H1 (cell line): ENCODE results near the gene DOCK3. TPM values are rescaled to one million over a fixed set of nuclear protein-coding genes. Genes with fewer than 3 reads are reported as not detected.
"Not testable (repeated sequence)": the region's sequence is repeated elsewhere in the genome, so short reads cannot be mapped to it uniquely, and the experiment has no call there.

Experiments used
- CTCF ChIA-PET: fragments of 300-600 bp; sonication (Branson Sonifier 250); formaldehyde crosslinking; loops from one replicate; lab custom pipeline; 2021; ENCODE audit not compliant: partially characterized antibody; lab: Charles Lee
- POLR2A ChIA-PET: fragments of 300-600 bp; sonication (Branson Sonifier 250); formaldehyde crosslinking; loops from one replicate; lab custom pipeline; 2021; ENCODE audit warnings: inconsistent platforms; ENCODE audit not compliant: partially characterized antibody; lab: Charles Lee
- DNase-seq, 2 experiments: peaks; one replicate each; pipeline versions ENCODE4 v3.0.0 to v3.0.0-alpha.2; 2010 to 2022; ENCODE audit warnings: low spot score in 2 of 2, low read depth in 1 of 2, mixed read lengths in 1 of 2
- FAIRE-seq: peaks from 2 replicates; lab custom pipeline; 2011; peaks lifted over from hg19 to GRCh38; lab: Jason Lieb, UNC
- H2AFZ ChIP-seq: 2 replicates; pipeline ENCODE4 v1.8.1; 2012; ENCODE audit warnings: low read length, inconsistent platforms
- H2AK5ac ChIP-seq: 2 replicates; pipeline ENCODE4 v1.6.1; 2013; ENCODE audit warnings: low read depth, low read length
- H2BK120ac ChIP-seq: replicated peaks from 2 replicates; pipeline ENCODE3; 2013; ENCODE audit warnings: low read depth, low read length, inconsistent platforms
- H2BK12ac ChIP-seq: 2 replicates; pipeline ENCODE4 v1.6.1; 2013; ENCODE audit warnings: low read depth, low read length
- H2BK15ac ChIP-seq: 2 replicates; pipeline ENCODE4 v1.6.1; 2013; ENCODE audit warnings: low read length
- H2BK20ac ChIP-seq: 2 replicates; pipeline ENCODE4 v1.6.1; 2013; ENCODE audit warnings: low read length
- H2BK5ac ChIP-seq: 2 replicates; pipeline ENCODE4 v1.6.1; 2013; ENCODE audit warnings: low read depth, low read length
- H3K14ac ChIP-seq: 2 replicates; pipeline ENCODE4 v1.6.1; 2013; ENCODE audit warnings: inconsistent platforms; ENCODE audit not compliant: insufficient read length
- H3K18ac ChIP-seq: 2 replicates; pipeline ENCODE4 v1.6.1; 2013; ENCODE audit warnings: low read length; ENCODE audit errors: extremely low read depth
- H3K23ac ChIP-seq: 2 replicates; pipeline ENCODE4 v1.6.1; 2013; ENCODE audit warnings: inconsistent platforms; ENCODE audit not compliant: insufficient read length
- H3K23me2 ChIP-seq: 2 replicates; pipeline ENCODE4 v1.6.1; 2013; ENCODE audit warnings: low read depth, low read length
- H3K27ac ChIP-seq: 2 replicates; pipeline ENCODE4 v1.6.1; 2011; ENCODE audit warnings: low read depth, low read length, inconsistent platforms
- H3K27me3 ChIP-seq, 4 experiments: replicated peaks in 1 of 4; 1 replicate in 1 of 4; 2 replicates in 3 of 4; pipeline versions ENCODE4 v1.6.1 to v1.8.1; 2011 to 2013; ENCODE audit warnings: low read length in 3 of 4, mild to moderate bottlenecking in 3 of 4, inconsistent platforms in 2 of 4, mixed read lengths in 2 of 4, moderate library complexity in 1 of 4; ENCODE audit not compliant: control insufficient read depth in 3 of 4, insufficient read depth in 3 of 4; ENCODE audit errors: extremely low read depth in 1 of 4
- H3K36me3 ChIP-seq, 4 experiments: 2 replicates each; pipeline versions ENCODE4 v1.6.1 to v1.8.1; 2011 to 2013; ENCODE audit warnings: mild to moderate bottlenecking in 4 of 4, low read length in 3 of 4, moderate library complexity in 2 of 4, control low read depth in 1 of 4, inconsistent platforms in 1 of 4; ENCODE audit not compliant: insufficient read depth in 4 of 4, control insufficient read depth in 2 of 4
- H3K4ac ChIP-seq: replicated peaks from 2 replicates; pipeline ENCODE3; 2013; ENCODE audit warnings: low read length, low read depth, mixed read lengths, inconsistent platforms; ENCODE audit not compliant: insufficient read length
- H3K4me1 ChIP-seq, 4 experiments: replicated peaks in 1 of 4; 1 replicate in 1 of 4; 2 replicates in 3 of 4; pipeline versions ENCODE4 v1.6.1 to v1.8.1; 2011 to 2013; ENCODE audit warnings: low read length in 3 of 4, inconsistent platforms in 2 of 4, mixed read lengths in 1 of 4; ENCODE audit not compliant: insufficient read depth in 4 of 4, control insufficient read depth in 3 of 4
- H3K4me2 ChIP-seq, 2 experiments: 2 replicates each; pipeline versions ENCODE4 v1.6.1 to v1.8.1; 2011 to 2013; ENCODE audit warnings: low read depth in 2 of 2, low read length in 2 of 2, control low read depth in 1 of 2, inconsistent platforms in 1 of 2, mild to moderate bottlenecking in 1 of 2; ENCODE audit not compliant: insufficient read depth in 1 of 2
- H3K4me3 ChIP-seq, 4 experiments: fragments of 200-600, 300-600 bp in 1 of 4; sonication (generic), shearing (Covaris generic), sonication (Bioruptor Twin) in 1 of 4; 2 replicates each; pipeline versions ENCODE4 v1.5.1 to v1.8.1; 2011 to 2016; ENCODE audit warnings: low read length in 4 of 4, low read depth in 3 of 4, control low read depth in 2 of 4, inconsistent platforms in 2 of 4, mild to moderate bottlenecking in 2 of 4, mixed read lengths in 1 of 4, moderate library complexity in 1 of 4; ENCODE audit not compliant: insufficient read depth in 2 of 4; ENCODE audit errors: extremely low read depth in 1 of 4
- H3K56ac ChIP-seq: replicated peaks from 2 replicates; pipeline ENCODE3; 2013; ENCODE audit warnings: low read depth, mild to moderate bottlenecking, mixed read lengths, low read length, inconsistent platforms; ENCODE audit not compliant: insufficient read length
- H3K79me1 ChIP-seq: 2 replicates; pipeline ENCODE4 v1.6.1; 2013; ENCODE audit warnings: low read depth, low read length, control low read depth
- H3K79me2 ChIP-seq, 2 experiments: 2 replicates each; pipeline versions ENCODE4 v1.6.1 to v1.8.1; 2012 to 2013; ENCODE audit warnings: low read length in 2 of 2, mild to moderate bottlenecking in 2 of 2, inconsistent platforms in 1 of 2; ENCODE audit not compliant: insufficient read depth in 2 of 2, control insufficient read depth in 1 of 2
- H3K9ac ChIP-seq, 4 experiments: replicated peaks in 1 of 4; 1 replicate in 1 of 4; 2 replicates in 3 of 4; pipeline versions ENCODE4 v1.6.1 to v1.8.1; 2011 to 2013; ENCODE audit warnings: low read depth in 3 of 4, low read length in 3 of 4, control low read depth in 2 of 4, mild to moderate bottlenecking in 2 of 4, moderate library complexity in 2 of 4, inconsistent platforms in 1 of 4; ENCODE audit errors: extremely low read depth in 1 of 4
- H3K9me3 ChIP-seq, 2 experiments: 2 replicates each; pipeline versions ENCODE4 v1.6.1 to v1.8.1; 2012 to 2013; ENCODE audit warnings: mild to moderate bottlenecking in 2 of 2, moderate library complexity in 2 of 2, control low read depth in 1 of 2, inconsistent platforms in 1 of 2, low read depth in 1 of 2, low read length in 1 of 2, mixed read lengths in 1 of 2; ENCODE audit not compliant: insufficient read depth in 2 of 2
- H4K20me1 ChIP-seq, 2 experiments: replicated peaks in 1 of 2; 2 replicates each; pipeline versions ENCODE3 to v1.8.1; 2011 to 2013; ENCODE audit warnings: inconsistent platforms in 2 of 2, low read length in 2 of 2, mild to moderate bottlenecking in 1 of 2; ENCODE audit not compliant: insufficient read depth in 2 of 2, control insufficient read depth in 1 of 2
- H4K5ac ChIP-seq: 2 replicates; pipeline ENCODE4 v1.6.1; 2013; ENCODE audit warnings: low read length, low read depth, mixed read lengths, inconsistent platforms; ENCODE audit not compliant: insufficient read length
- H4K8ac ChIP-seq: 2 replicates; pipeline ENCODE4 v1.8.0; 2013; ENCODE audit warnings: mild to moderate bottlenecking, moderate library complexity, low read length, inconsistent platforms; ENCODE audit not compliant: insufficient read depth; ENCODE audit errors: extremely low read depth
- H4K91ac ChIP-seq: replicated peaks from 2 replicates; pipeline ENCODE3; 2013; ENCODE audit warnings: low read length, mixed read lengths, inconsistent platforms; ENCODE audit not compliant: insufficient read length
- SP1 ChIP-seq: IDR thresholded peaks from 2 replicates; pipeline ENCODE4 v1.6.1; 2011; ENCODE audit warnings: low read depth, low read length
- TCF12 ChIP-seq: IDR thresholded peaks from 2 replicates; pipeline ENCODE4 v1.6.1; 2011; ENCODE audit warnings: low read depth, mild to moderate bottlenecking, low read length
- WGBS, 2 experiments: shearing (Covaris generic) in 1 of 2; methylation state at CpG; one replicate each; pipeline versions ENCODE4 v1.1.6 to v1.1.7; 2013 to 2015; ENCODE audit warnings: low lambda C conversion rate in 2 of 2, mixed read lengths in 2 of 2, inconsistent platforms in 1 of 2, low coverage in 1 of 2, missing lambda C conversion rate in 1 of 2; ENCODE audit not compliant: insufficient replicate concordance in 2 of 2, insufficient coverage in 1 of 2, insufficient read length in 1 of 2; ENCODE audit errors: extremely low coverage in 1 of 2, missing lambda C conversion rate in 1 of 2; 5-methylcytosine and 5-hydroxymethylcytosine counted together
- polyA plus RNA-seq, 7 experiments: library from polyadenylated mRNA; depleted of rRNA in 3 of 7; stranded (reverse) in 5 of 7; unstranded in 2 of 7; fragments of >200 nt in 5 of 7; fragments of 200-250 nt in 2 of 7; gene quantifications; 1 replicate in 5 of 7; 2 replicates in 1 of 7; 4 replicates in 1 of 7; pipeline versions ENCODE4 v1.2.1 to v1.2.3, GENCODE V29; 2011 to 2013; ENCODE audit warnings: missing spikeins in 2 of 7, mixed read lengths in 2 of 7
- total RNA-seq: library from RNA; stranded (reverse); fragmentation: NEBNext Ultra II Directional; extraction: Animal tissue kit (Norgen Biotek cat#: 25700); gene quantifications from 2 replicates; pipeline ENCODE4 v1.2.1, GENCODE V29; 2021
- TF ChIP-seq, protein P1 (sequence below): IDR thresholded peaks from 2 replicates; pipeline ENCODE4 v1.6.1; 2011; ENCODE audit warnings: low read depth, mild to moderate bottlenecking, low read length; ENCODE audit not compliant: insufficient read depth
- TF ChIP-seq, protein P2 (sequence below): IDR thresholded peaks from 2 replicates; pipeline ENCODE4 v1.6.1; 2012; ENCODE audit warnings: inconsistent platforms

DOCK3 gene
- total and polyA plus RNA-seq, 2 of the 8 experiments (the other 6 are each of a cell fraction or from before 2014, with no cell fraction given) = 2.7 to 5.0 TPM

DNA sequence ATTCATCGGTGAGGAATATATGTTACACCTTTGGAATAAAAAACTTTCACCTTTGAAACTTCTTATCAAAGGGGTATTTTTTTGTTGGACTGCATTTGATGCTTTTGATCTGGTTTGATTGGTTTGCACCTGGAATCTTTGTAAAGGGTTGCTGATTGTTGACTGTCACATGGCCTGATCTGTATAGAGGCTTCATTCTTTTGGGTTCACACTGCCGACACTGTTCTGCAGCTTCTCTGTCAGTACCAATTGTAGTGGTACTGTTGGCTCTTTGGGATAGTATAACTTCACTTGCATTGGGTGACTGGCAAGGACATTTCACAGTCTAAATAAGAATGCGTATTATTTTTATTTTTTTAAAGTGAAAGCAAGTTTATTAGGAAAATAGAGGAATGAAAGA, 155.7 kb downstream of the DOCK3 start (continued):
- TF ChIP-seq, protein P1, sequence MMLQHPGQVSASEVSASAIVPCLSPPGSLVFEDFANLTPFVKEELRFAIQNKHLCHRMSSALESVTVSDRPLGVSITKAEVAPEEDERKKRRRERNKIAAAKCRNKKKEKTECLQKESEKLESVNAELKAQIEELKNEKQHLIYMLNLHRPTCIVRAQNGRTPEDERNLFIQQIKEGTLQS = no peak
- TF ChIP-seq TCF12 (no peak), SP1 (no peak)
- TF ChIP-seq, protein P2, sequence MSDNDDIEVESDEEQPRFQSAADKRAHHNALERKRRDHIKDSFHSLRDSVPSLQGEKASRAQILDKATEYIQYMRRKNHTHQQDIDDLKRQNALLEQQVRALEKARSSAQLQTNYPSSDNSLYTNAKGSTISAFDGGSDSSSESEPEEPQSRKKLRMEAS = no peak

DNA sequence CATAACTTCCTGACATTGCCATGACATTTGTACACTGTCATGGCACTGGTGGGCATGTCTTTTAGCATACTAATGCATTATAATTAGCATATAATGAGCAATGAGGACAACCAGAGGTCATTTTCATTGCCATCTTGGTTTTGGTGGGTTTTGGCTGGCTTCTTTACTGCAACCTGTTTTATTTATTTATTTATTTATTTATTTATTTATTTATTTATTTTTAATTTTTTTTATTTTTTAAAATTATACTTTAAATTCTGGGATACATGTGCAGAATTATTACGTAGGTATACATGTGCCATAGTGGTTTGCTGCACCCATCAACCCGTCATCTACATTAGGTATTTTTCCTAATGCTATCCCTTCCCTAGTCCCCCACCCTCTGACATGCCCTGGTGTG, 156.3 kb downstream of the DOCK3 start:
- WGBS, 2 experiments = 96% methylated on average over 2 of the region's 2 CpGs; no CpG with 5 or more reads in 1 of the 2 experiments

More for the DNA sequence above, 156.3 kb downstream of the DOCK3 start:
- H3K9me3 ChIP-seq = peaks cover 8 to 15% of the 10 kb centered on the region in 2 experiments
- H2BK5ac ChIP-seq, H2BK15ac ChIP-seq, H3K18ac ChIP-seq, H3K23me2 ChIP-seq, H3K79me1 ChIP-seq, DNase-seq, H2BK12ac ChIP-seq, H3K4me2 ChIP-seq, H3K27me3 ChIP-seq, H4K91ac ChIP-seq, CTCF ChIA-PET, H3K9ac ChIP-seq, H3K4me1 ChIP-seq, H3K36me3 ChIP-seq, H3K56ac ChIP-seq, H4K5ac ChIP-seq, H2AFZ ChIP-seq, H4K20me1 ChIP-seq, H2BK20ac ChIP-seq, POLR2A ChIA-PET, H3K23ac ChIP-seq, H3K4ac ChIP-seq, H3K79me2 ChIP-seq, H3K14ac ChIP-seq, FAIRE-seq, H3K27ac ChIP-seq, H3K4me3 ChIP-seq, H2BK120ac ChIP-seq, H2AK5ac ChIP-seq, H4K8ac ChIP-seq: not testable (repeated sequence)
